ENCODE measurements around the gene CFTR. TPM values are rescaled to one million over a fixed set of nuclear protein-coding genes. Genes with fewer than 3 reads are reported as not detected.

CFTR gene
- total RNA-seq, 2 donors from 2014 or later = 251 to 329 TPM

GRCh38 chr7:117564627-117565026 lies 84.8 kb downstream of the CFTR start:
- H3K27ac ChIP-seq = peak overlapping the region in 1 of 4 donors; percentile 3
- H3K9me3 ChIP-seq = no peaks in the 10 kb centered on the region
- ATAC-seq (no peak), DNase-seq (no peak)
- intact Hi-C loops (cut with DNase I) = no loop called here
- WGBS, 2 donors = 47 to 53% methylated on average over 2 of the region's 2 CpGs
- H3K4me1 ChIP-seq = peaks cover 33% of the 10 kb centered on the region
- H3K27me3 ChIP-seq = no peaks in the 10 kb centered on the region
- no peak overlapping the region for H3K4me3 ChIP-seq
- no peaks in the 10 kb centered on the region for H3K36me3 ChIP-seq (replicated peaks in 1 of 2; ENCODE audit: insufficient read depth in 1 of 2, low read depth in 2 of 2)
- TF ChIP-seq CTCF (IDR thresholded peaks at IDR 0.05) = no peak
- TF ChIP-seq POLR2A (IDR thresholded peaks at IDR 0.05) = no peak

GRCh38 chr7:117565226-117565625 lies 85.4 kb downstream of the CFTR start:
- WGBS, 2 donors = 72 to 76% methylated on average over 4 of the region's 4 CpGs
- H3K9me3 ChIP-seq = no peaks in the 10 kb centered on the region
- no peak for DNase-seq

GRCh38 chr7:117567781-117568180 lies 88.0 kb downstream of the CFTR start:
- Histone ChIP-seq H3K27me3 (no peaks in the 10 kb centered on the region), H3K4me1 (peaks cover 20% of the 10 kb centered on the region), H3K9me3 (no peaks in the 10 kb centered on the region), H3K36me3 (replicated peaks in 1 of 2; ENCODE audit: insufficient read depth in 1 of 2, low read depth in 2 of 2) (no peaks in the 10 kb centered on the region), H3K4me3 (no peak overlapping the region), H3K27ac (peak overlapping the region in 1 of 4 donors; percentile 32)
- intact Hi-C loops (cut with DNase I) = no loop called here
- 44 to 47% methylated on average over 1 of the region's 1 CpG for WGBS, 2 donors
- ATAC-seq (peak; percentile 7), DNase-seq (no peak)
- TF ChIP-seq POLR2A (IDR thresholded peaks at IDR 0.05) = no peak
- TF ChIP-seq CTCF (IDR thresholded peaks at IDR 0.05) = no peak

More at GRCh38 chr7:117565226-117565625, 85.4 kb downstream of the CFTR start:
- H3K4me1 ChIP-seq = peaks cover 33% of the 10 kb centered on the region
- intact Hi-C loops (cut with DNase I) = no loop called here
- TF ChIP-seq CTCF (IDR thresholded peaks at IDR 0.05) (no peak), POLR2A (IDR thresholded peaks at IDR 0.05) (no peak)
- ATAC-seq = no peak
- H3K36me3 ChIP-seq (replicated peaks in 1 of 2; ENCODE audit: insufficient read depth in 1 of 2, low read depth in 2 of 2) = no peaks in the 10 kb centered on the region
- no peaks in the 10 kb centered on the region for H3K27me3 ChIP-seq
- no peak overlapping the region for H3K4me3 ChIP-seq
- H3K27ac ChIP-seq = peak overlapping the region in 1 of 4 donors; percentile 3

- Histone ChIP-seq H3K4me1 (peaks cover 12% of the 10 kb centered on the region), H3K27ac (no peak overlapping the region), H3K4me3 (no peak overlapping the region), H3K9me3 (no peaks in the 10 kb centered on the region), H3K27me3 (no peaks in the 10 kb centered on the region), H3K36me3 (replicated peaks in 1 of 2; ENCODE audit: insufficient read depth in 1 of 2, low read depth in 2 of 2) (no peaks in the 10 kb centered on the region)
- TF ChIP-seq POLR2A (IDR thresholded peaks at IDR 0.05) (no peak), CTCF (IDR thresholded peaks at IDR 0.05) (no peak)
- intact Hi-C loops (cut with DNase I) = no loop called here
- no peak for DNase-seq
- ATAC-seq = no peak
Measured at GRCh38 chr7:117572856-117573620, 93.2 kb downstream of the CFTR start.

- H3K36me3 ChIP-seq (replicated peaks in 1 of 2; ENCODE audit: insufficient read depth in 1 of 2, low read depth in 2 of 2) = no peaks in the 10 kb centered on the region
- no peaks in the 10 kb centered on the region for H3K9me3 ChIP-seq
- 65 to 75% methylated on average over 1 of the region's 1 CpG for WGBS, 2 donors
- H3K4me3 ChIP-seq = no peak overlapping the region
- intact Hi-C loops (cut with DNase I) = no loop called here
- DNase-seq (no peak), ATAC-seq (no peak)
- no peak overlapping the region for H3K27ac ChIP-seq
- no peaks in the 10 kb centered on the region for H3K27me3 ChIP-seq
- peaks cover 10% of the 10 kb centered on the region for H3K4me1 ChIP-seq
- TF ChIP-seq CTCF (IDR thresholded peaks at IDR 0.05) = no peak
- TF ChIP-seq POLR2A (IDR thresholded peaks at IDR 0.05) = no peak
Measured at GRCh38 chr7:117581424-117581823, 101.6 kb downstream of the CFTR start.

Data from body of pancreas (tissue), 4 donors.